Measurements from ENCODE around the gene ALDH5A1. TPM values are rescaled to one million over a fixed set of nuclear protein-coding genes. Genes with fewer than 3 reads are reported as not detected.

Gene ALDH5A1
- total and polyA plus RNA-seq, 2 of the 13 experiments (the other 11 are each of a cell fraction or from before 2014, with no cell fraction given), result 12.8 to 32.5 TPM

DNA sequence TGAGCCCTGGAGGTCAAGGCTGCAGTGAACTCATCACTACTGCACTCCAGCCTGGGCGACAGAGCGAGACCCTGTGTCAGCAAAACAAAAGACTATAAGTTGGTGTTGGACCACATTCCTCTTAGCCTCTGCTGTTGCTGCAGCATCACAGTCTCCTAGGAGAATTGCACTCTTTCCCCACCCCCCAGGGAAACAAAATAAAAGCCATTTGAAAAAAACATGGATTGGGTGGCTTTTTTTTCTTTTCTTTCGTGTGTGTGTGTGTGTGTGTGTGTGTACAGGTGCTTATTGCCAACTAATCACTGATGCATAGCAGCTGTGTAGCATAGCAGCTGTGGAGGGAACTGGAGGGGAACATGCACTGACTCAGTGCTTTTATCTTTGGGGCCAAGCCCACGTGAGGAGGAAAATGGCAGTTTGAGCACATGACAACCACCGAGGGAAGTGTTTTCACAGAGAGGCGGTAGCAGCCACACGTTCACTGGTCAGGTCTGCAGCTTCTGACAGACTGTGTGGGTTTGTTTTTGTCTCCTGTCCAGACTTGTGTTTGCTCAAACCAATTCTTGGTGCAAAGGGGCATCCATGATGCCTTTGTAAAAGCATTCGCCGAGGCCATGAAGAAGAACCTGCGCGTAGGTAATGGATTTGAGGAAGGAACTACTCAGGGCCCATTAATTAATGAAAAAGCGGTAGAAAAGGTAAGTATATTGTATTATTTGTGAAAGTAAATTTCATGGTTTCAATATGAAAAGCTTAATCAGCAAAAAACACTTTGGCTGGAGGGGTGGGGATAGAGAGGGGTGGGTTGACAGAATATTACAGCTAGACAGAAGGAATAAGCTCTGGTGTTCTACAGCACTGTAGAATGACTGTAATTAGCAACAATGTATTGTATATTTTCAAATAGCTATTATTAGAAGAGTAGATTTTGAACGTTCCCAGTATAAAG lies 27.7 kb downstream of the ALDH5A1 start:
- BruUV-seq (replicated peaks), result no TSS peak
- H2AFZ ChIP-seq (ENCODE audit: low read length), result no peak overlapping the region
- FAIRE-seq (no peak), ATAC-seq (no peak), DNase-seq (ENCODE audit: low spot score) (no peak)
- POLR2A ChIA-PET, result no interaction called here
- H4K20me1 ChIP-seq (ENCODE audit: insufficient read depth, low read length), result no peaks in the 10 kb centered on the region
- no peak overlapping the region for H3K4me2 ChIP-seq (ENCODE audit: low read depth, low read length)
- H3K4me3 ChIP-seq (replicated peaks in 1 of 3; ENCODE audit: insufficient read depth in 1 of 3, low read depth in 2 of 3, low read length in 3 of 3), result no peak overlapping the region
- intact Hi-C loops (cut with micrococcal nuclease; ENCODE audit: unreplicated experiment), result loop anchor here (10.0 kb wide), 1 partner anchor 172 kb away; no protein-coding TSS in a partner anchor
- peak; percentile 79 to 89 for TF ChIP-seq MAFK (conservative IDR thresholded peaks at IDR 0.05 in 1 of 2, IDR thresholded peaks at IDR 0.05 in 1 of 2; ENCODE audit: low read length in 2 of 2)
- TF ChIP-seq, protein P1, sequence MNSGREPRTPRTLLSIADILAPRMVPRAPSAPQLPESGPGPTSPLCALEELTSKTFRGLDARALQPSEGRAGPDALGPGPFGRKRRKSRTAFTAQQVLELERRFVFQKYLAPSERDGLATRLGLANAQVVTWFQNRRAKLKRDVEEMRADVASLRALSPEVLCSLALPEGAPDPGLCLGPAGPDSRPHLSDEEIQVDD (CRISPR knock-in tag; IDR thresholded peaks at IDR 0.05; ENCODE audit: borderline replicate concordance), result no peak
- TF ChIP-seq MAFF (IDR thresholded peaks at IDR 0.05; ENCODE audit: low read depth, low read length), result peak; percentile 85
- in situ Hi-C loops (cut with HindIII; ENCODE audit: extremely low pct_ligation_motif_present, low pct_unique_long_range_greater_than_20kb), result loop anchor here (5.0 kb wide), 1 partner anchor 90 kb away; no protein-coding TSS in a partner anchor
- H3K27ac ChIP-seq (ENCODE audit: extremely low read length, insufficient read depth, low read length), result no peak overlapping the region
- CTCF ChIA-PET (ENCODE audit: low intra/inter-chr PET ratio, low total read pairs), result interaction anchor here (1.8 to 3.2 kb wide), 2 partner anchors 28 to 30 kb away, joined by 5 to 21 read pairs; partner anchors contain the start of gene ALDH5A1
- no peaks in the 10 kb centered on the region for H3K27me3 ChIP-seq (ENCODE audit: control insufficient read depth in 1 of 2, insufficient read depth in 2 of 2, low read length in 2 of 2)
- WGBS (ENCODE audit: low lambda C conversion rate), result 94% methylated on average over 13 of the region's 13 CpGs
- no peaks in the 10 kb centered on the region for H3K79me2 ChIP-seq (ENCODE audit: insufficient read depth, low read length)
- no peaks in the 10 kb centered on the region; the same call in 1 of the 2 replicates for H3K4me1 ChIP-seq (ENCODE audit: insufficient read depth, low read length)
- H3K9me3 ChIP-seq (ENCODE audit: low read length), result no peaks in the 10 kb centered on the region
- H3K9ac ChIP-seq (ENCODE audit: insufficient read depth, low read depth, low read length), result no peak overlapping the region
- peaks cover 1 to 18% of the 10 kb centered on the region in 2 experiments; a peak in 3 of 5 replicates for H3K36me3 ChIP-seq (replicated peaks in 1 of 2; ENCODE audit: control insufficient read depth in 1 of 2, insufficient read depth in 2 of 2, low read length in 2 of 2)

DNA sequence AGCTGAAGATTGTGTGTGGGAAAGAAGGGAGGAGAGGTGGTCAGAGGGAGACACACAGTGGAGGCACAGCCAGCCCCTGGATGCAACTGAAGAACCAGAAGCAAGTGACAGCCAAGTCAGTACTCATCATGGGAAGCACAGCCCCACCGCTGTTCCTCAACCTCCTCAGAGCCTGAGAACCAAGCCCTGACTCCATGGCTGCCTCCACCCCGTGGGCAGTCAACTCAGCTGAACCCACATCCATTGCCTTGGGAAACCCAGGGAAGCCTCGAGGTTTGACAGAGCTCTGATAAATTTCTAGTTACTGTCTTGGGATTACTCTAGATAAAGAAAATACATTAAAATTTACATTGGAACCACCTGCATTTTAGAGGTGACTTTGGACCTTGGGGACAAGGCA lies 29.6 kb downstream of the ALDH5A1 start:
- in situ Hi-C loops (cut with HindIII; ENCODE audit: extremely low pct_ligation_motif_present, low pct_unique_long_range_greater_than_20kb) (loop anchor here (5.0 kb wide), 1 partner anchor 92 kb away; no protein-coding TSS in a partner anchor), intact Hi-C loops (cut with micrococcal nuclease; ENCODE audit: unreplicated experiment) (loop anchor here (10.0 kb wide), 1 partner anchor 170 kb away; no protein-coding TSS in a partner anchor)
- WGBS (ENCODE audit: low lambda C conversion rate), result 95% methylated on average over 3 of the region's 3 CpGs
- H3K9ac ChIP-seq (ENCODE audit: insufficient read depth, low read depth, low read length), result no peak overlapping the region
- H3K4me2 ChIP-seq (ENCODE audit: low read depth, low read length), result no peak overlapping the region
- no peak overlapping the region for H3K4me3 ChIP-seq (replicated peaks in 1 of 3; ENCODE audit: insufficient read depth in 1 of 3, low read depth in 2 of 3, low read length in 3 of 3)
- no peaks in the 10 kb centered on the region for H4K20me1 ChIP-seq (ENCODE audit: insufficient read depth, low read length)
- DNase-seq (ENCODE audit: low spot score), result no peak
- FAIRE-seq, result no peak
- H3K27me3 ChIP-seq (ENCODE audit: control insufficient read depth in 1 of 2, insufficient read depth in 2 of 2, low read length in 2 of 2), result no peaks in the 10 kb centered on the region
- no peak overlapping the region for H2AFZ ChIP-seq (ENCODE audit: low read length)
- POLR2A ChIA-PET, result interaction anchor here (1.2 kb wide), 1 partner anchor 29 kb away, joined by 3 read pairs; no protein-coding TSS in a partner anchor
- CTCF ChIA-PET (ENCODE audit: low intra/inter-chr PET ratio, low total read pairs), result interaction anchor here (1.5 kb wide), 1 partner anchor 171 kb away, joined by 5 read pairs; no protein-coding TSS in a partner anchor
- no peak overlapping the region for H3K27ac ChIP-seq (ENCODE audit: extremely low read length, insufficient read depth, low read length)
- no peaks in the 10 kb centered on the region for H3K9me3 ChIP-seq (ENCODE audit: low read length)
- H3K79me2 ChIP-seq (ENCODE audit: insufficient read depth, low read length), result no peaks in the 10 kb centered on the region
- H3K36me3 ChIP-seq (replicated peaks in 1 of 2; ENCODE audit: control insufficient read depth in 1 of 2, insufficient read depth in 2 of 2, low read length in 2 of 2), result peaks cover 2 to 21% of the 10 kb centered on the region in 2 experiments; a peak in 3 of 5 replicates
- BruUV-seq (replicated peaks), result no TSS peak
- no peak for ATAC-seq
- no peaks in the 10 kb centered on the region; the same call in 1 of the 2 replicates for H3K4me1 ChIP-seq (ENCODE audit: insufficient read depth, low read length)
- TF ChIP-seq, protein P2, sequence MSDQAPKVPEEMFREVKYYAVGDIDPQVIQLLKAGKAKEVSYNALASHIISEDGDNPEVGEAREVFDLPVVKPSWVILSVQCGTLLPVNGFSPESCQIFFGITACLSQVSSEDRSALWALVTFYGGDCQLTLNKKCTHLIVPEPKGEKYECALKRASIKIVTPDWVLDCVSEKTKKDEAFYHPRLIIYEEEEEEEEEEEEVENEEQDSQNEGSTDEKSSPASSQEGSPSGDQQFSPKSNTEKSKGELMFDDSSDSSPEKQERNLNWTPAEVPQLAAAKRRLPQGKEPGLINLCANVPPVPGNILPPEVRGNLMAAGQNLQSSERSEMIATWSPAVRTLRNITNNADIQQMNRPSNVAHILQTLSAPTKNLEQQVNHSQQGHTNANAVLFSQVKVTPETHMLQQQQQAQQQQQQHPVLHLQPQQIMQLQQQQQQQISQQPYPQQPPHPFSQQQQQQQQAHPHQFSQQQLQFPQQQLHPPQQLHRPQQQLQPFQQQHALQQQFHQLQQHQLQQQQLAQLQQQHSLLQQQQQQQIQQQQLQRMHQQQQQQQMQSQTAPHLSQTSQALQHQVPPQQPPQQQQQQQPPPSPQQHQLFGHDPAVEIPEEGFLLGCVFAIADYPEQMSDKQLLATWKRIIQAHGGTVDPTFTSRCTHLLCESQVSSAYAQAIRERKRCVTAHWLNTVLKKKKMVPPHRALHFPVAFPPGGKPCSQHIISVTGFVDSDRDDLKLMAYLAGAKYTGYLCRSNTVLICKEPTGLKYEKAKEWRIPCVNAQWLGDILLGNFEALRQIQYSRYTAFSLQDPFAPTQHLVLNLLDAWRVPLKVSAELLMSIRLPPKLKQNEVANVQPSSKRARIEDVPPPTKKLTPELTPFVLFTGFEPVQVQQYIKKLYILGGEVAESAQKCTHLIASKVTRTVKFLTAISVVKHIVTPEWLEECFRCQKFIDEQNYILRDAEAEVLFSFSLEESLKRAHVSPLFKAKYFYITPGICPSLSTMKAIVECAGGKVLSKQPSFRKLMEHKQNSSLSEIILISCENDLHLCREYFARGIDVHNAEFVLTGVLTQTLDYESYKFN (CRISPR knock-in tag; conservative IDR thresholded peaks at IDR 0.05), result no peak
- TF ChIP-seq MTA1 (CRISPR knock-in tag; IDR thresholded peaks at IDR 0.05; ENCODE audit: borderline replicate concordance) (no peak), ZNF766 (CRISPR knock-in tag; IDR thresholded peaks at IDR 0.05; ENCODE audit: borderline replicate concordance) (no peak), TRIM24 (CRISPR knock-in tag; IDR thresholded peaks at IDR 0.05) (no peak), ZNF383 (CRISPR knock-in tag; IDR thresholded peaks at IDR 0.05; ENCODE audit: borderline replicate concordance) (no peak), ADNP (CRISPR knock-in tag; IDR thresholded peaks at IDR 0.05) (no peak), PLRG1 (conservative IDR thresholded peaks at IDR 0.05) (no peak), ZNF562 (CRISPR knock-in tag; IDR thresholded peaks at IDR 0.05; ENCODE audit: borderline replicate concordance) (no peak), MYC (CRISPR knock-in tag; IDR thresholded peaks at IDR 0.05; ENCODE audit: borderline replicate concordance) (no peak), ZSCAN12 (CRISPR knock-in tag; IDR thresholded peaks at IDR 0.05) (no peak)

Data from HepG2 (cell line).